ENCODE results near the gene MAGI1.

The MAGI1 gene

GRCh38 chr3:65444447-65444815 is 594.3 kb downstream of the MAGI1 start:
- DNase-seq: no peak

GRCh38 chr3:65443739-65444446 is 594.8 kb downstream of the MAGI1 start:
- no peak for DNase-seq

GRCh38 chr3:65439641-65440284 is 599.0 kb downstream of the MAGI1 start:
- DNase-seq: no peak

GRCh38 chr3:65438612-65439011 is 600.1 kb downstream of the MAGI1 start:
- DNase-seq: no peak

- DNase-seq: no peak
These were observed 600.6 kb downstream of the MAGI1 start for GRCh38 chr3:65438096-65438495.

DNA sequence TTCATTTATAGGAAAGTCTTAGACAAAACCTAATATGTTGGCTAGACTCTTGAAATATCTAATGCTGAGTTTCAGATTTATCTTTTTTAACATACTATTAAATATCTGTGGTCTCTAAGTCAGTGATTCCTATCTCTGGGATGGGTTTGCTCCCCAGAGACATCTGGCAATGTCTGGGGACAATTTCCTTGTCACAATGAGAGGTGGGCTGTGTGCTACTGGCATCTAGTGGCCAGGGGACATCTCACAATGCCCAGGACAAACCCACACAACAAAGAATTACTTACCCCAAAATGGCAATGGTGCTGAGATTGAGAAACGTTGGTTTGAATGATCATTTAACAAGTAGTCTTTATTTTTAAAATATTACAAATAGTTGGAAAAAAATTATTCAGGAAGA is 602.1 kb downstream of the MAGI1 start:
- DNase-seq: no peak

GRCh38 chr3:65433480-65433879 is 605.2 kb downstream of the MAGI1 start:
- DNase-seq: no peak

DNA sequence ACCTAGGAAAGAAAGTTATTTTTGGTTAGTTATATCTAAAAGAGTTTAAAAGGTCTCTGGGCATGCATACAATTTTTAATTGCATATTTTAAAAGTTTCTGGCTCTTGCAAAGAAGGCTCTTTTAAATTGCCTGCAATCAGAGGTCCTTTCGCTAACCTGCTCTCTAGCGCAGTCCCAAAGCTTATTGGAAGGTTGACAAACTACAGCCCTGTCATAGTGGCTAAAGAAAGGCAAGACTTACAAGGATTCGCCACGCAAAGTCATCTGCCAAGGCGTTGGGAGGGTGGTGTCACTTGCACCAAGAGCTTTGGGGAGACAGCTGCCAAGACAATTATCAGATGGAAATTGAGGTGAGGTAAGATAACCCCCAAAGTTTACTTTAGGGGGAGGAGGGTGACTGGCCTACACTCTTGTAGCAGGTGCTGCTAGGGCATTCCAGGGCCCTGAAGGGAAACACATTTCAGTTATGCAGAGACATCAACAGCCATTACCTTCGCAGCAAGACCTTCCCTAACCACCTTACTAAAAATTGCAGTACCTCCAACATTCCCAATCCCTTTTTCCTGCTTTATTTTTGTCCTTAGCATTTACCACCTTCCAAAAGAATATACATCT is 606.2 kb downstream of the MAGI1 start:
- no peak for DNase-seq

GRCh38 chr3:65425880-65426279 is 612.8 kb downstream of the MAGI1 start:
- DNase-seq: no peak

- DNase-seq: no peak
These were observed 616.6 kb downstream of the MAGI1 start for GRCh38 chr3:65422154-65422553.

GRCh38 chr3:65419233-65419632 is 619.5 kb downstream of the MAGI1 start:
- DNase-seq: no peak

GRCh38 chr3:65413891-65414290 is 624.8 kb downstream of the MAGI1 start:
- no peak for DNase-seq

DNA sequence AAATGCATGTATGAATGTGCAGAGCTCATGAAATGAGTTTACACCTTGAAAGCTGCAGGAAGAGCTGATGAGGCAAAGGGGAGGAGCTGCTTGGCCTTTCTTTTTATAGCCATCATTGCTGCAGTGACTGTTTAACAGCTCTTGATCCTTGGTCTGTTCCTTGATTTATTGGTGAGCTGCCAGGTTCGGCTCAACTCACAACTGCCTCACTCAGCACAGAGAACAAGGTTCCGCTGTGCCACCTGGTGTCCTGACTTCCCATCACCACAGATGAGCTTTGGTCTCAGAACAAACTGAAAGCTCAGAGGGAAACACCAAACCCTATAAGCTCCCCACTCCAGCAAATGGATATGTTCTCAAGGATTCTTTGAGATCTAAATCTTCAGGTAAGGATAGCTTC is 626.1 kb downstream of the MAGI1 start:
- no peak for DNase-seq

- no peak for DNase-seq
These were observed 627.4 kb downstream of the MAGI1 start for GRCh38 chr3:65411367-65411766.

- DNase-seq: no peak
These were observed 629.5 kb downstream of the MAGI1 start for GRCh38 chr3:65409176-65409569.

GRCh38 chr3:65408531-65409175 is 630.1 kb downstream of the MAGI1 start:
- no peak for DNase-seq

DNA sequence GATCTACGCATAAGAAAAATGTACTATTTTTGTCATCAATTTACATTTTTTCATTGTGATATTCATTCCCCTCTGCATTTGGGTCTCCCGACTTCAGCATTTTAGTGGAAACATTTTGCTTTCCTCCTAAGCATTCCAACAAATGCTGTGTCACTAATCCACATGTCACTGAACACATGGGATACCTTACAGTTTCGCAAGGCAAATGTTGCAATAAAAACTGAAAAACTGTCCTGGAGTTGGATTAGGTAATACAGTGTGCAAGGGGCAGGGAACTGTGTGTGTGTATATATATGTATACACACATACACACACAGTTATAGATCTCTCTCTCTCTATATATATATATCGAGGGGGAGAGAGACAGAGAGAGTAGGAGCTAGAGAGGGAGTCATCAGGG is 632.2 kb downstream of the MAGI1 start:
- no peak for DNase-seq

GRCh38 chr3:65402597-65402996 is 636.1 kb downstream of the MAGI1 start:
- no peak for DNase-seq

GRCh38 chr3:65401359-65402305 is 637.1 kb downstream of the MAGI1 start:
- no peak for DNase-seq

- no peak for DNase-seq
These were observed 637.8 kb downstream of the MAGI1 start for GRCh38 chr3:65400899-65401298.

GRCh38 chr3:65398953-65399352 is 639.8 kb downstream of the MAGI1 start:
- no peak for DNase-seq

GRCh38 chr3:65396078-65396477 is 642.6 kb downstream of the MAGI1 start:
- DNase-seq: no peak

- no peak for DNase-seq
These were observed 647.6 kb downstream of the MAGI1 start for GRCh38 chr3:65391068-65391467.
